Amniotic epithelial cell (primary cell): Measurements from ENCODE around the gene URGCP.
A peak's percentile ranks its signal among the peaks of the same experiment; 100 is the strongest.

Source experiments
- DNase-seq: peaks from one replicate; pipeline ENCODE4 v3.0.0-alpha.2; 2010; ENCODE audit warnings: low read depth

URGCP gene

GRCh38 chr7:43876241-43876640 is 30.2 kb downstream of the URGCP start:
- DNase-seq, result no peak

GRCh38 chr7:43873300-43873699 is 33.1 kb downstream of the URGCP start:
- peak; percentile 63 for DNase-seq

- DNase-seq, result peak; percentile 86
Measured at GRCh38 chr7:43872406-43873110, 33.8 kb downstream of the URGCP start.

- no peak for DNase-seq
Measured at GRCh38 chr7:43871064-43871463, 35.3 kb downstream of the URGCP start.

- peak; percentile 47 for DNase-seq
Measured at GRCh38 chr7:43870316-43870715, 36.1 kb downstream of the URGCP start.

GRCh38 chr7:43869867-43870240 is 36.5 kb downstream of the URGCP start:
- peak; percentile 93 for DNase-seq

GRCh38 chr7:43869006-43869866 is 37.2 kb downstream of the URGCP start, which contains the start of gene MRPS24:
MRPS24 (minus strand) TSS chr7:43869517; CDS start chr7:43869495, 22 bp downstream.
- peak; percentile 93 for DNase-seq

GRCh38 chr7:43868681-43869005 is 37.8 kb downstream of the URGCP start:
- DNase-seq, result no peak

GRCh38 chr7:43868181-43868580 is 38.2 kb downstream of the URGCP start:
- no peak for DNase-seq

GRCh38 chr7:43865277-43865676 is 41.1 kb downstream of the URGCP start:
- DNase-seq, result no peak

GRCh38 chr7:43864126-43864525 is 42.3 kb downstream of the URGCP start:
- DNase-seq, result no peak

- DNase-seq, result peak; percentile 42
Measured at GRCh38 chr7:43856996-43857395, 49.4 kb downstream of the URGCP start.

- DNase-seq, result no peak
Measured at GRCh38 chr7:43856316-43856715, 50.1 kb downstream of the URGCP start.

GRCh38 chr7:43855176-43855575 is 51.2 kb downstream of the URGCP start:
- DNase-seq, result no peak

GRCh38 chr7:43851805-43852204 is 54.6 kb downstream of the URGCP start:
- no peak for DNase-seq

GRCh38 chr7:43850348-43851116 is 55.9 kb downstream of the URGCP start:
- no peak for DNase-seq

GRCh38 chr7:43849047-43849446 is 57.3 kb downstream of the URGCP start:
- no peak for DNase-seq

GRCh38 chr7:43847496-43847895 is 58.9 kb downstream of the URGCP start:
- peak; percentile 74 for DNase-seq

- no peak for DNase-seq
Measured at GRCh38 chr7:43844662-43845061, 61.7 kb downstream of the URGCP start.

- no peak for DNase-seq
Measured at GRCh38 chr7:43844257-43844656, 62.1 kb downstream of the URGCP start.

GRCh38 chr7:43843296-43843695 is 63.1 kb downstream of the URGCP start:
- DNase-seq, result no peak

GRCh38 chr7:43838201-43838658 is 68.2 kb downstream of the URGCP start:
- DNase-seq, result no peak
